K562 (cell line): ENCODE measurements around the gene RASIP1. TPM values are rescaled to one million over a fixed set of nuclear protein-coding genes. Genes with fewer than 3 reads are reported as not detected.

ENCODE experiments used
- CCNT2 ChIP-seq: IDR thresholded peaks from 2 replicates; pipeline ENCODE4 v1.6.1; 2011; ENCODE audit warnings: borderline replicate concordance, low read depth, mild to moderate bottlenecking, moderate library complexity, mixed read lengths, low read length; ENCODE audit not compliant: insufficient read length; ENCODE audit errors: extremely low read depth
- GABPB1 ChIP-seq: sonication (generic); formaldehyde crosslinking; IDR thresholded peaks from 2 replicates; pipeline ENCODE4 v1.8.0; 2022; ENCODE audit warnings: mild to moderate bottlenecking, missing genetic modification reagents
- ILF3 ChIP-seq: fragments of 450-650 bp; IDR thresholded peaks from 2 replicates; pipeline ENCODE4 v1.6.1; 2018; ENCODE audit warnings: antibody characterized with exemption, mild to moderate bottlenecking, moderate library complexity, borderline replicate concordance
- JUND ChIP-seq, 2 experiments: IDR thresholded peaks; 2 replicates in 1 of 2; 3 replicates in 1 of 2; pipeline ENCODE4 v1.6.1; 2011; ENCODE audit warnings: borderline replicate concordance in 2 of 2, low read depth in 2 of 2, low read length in 2 of 2, improper control_type of control experiment in 1 of 2, missing biosample characterization in 1 of 2, missing genetic modification characterization in 1 of 2, missing genetic modification reagents in 1 of 2
- KAT2B ChIP-seq: IDR thresholded peaks from one replicate; pipeline ENCODE4 v1.6.1; 2012; ENCODE audit warnings: low read depth, mild to moderate bottlenecking, control low read depth, inconsistent platforms, low read length, moderate library complexity
- MAFF ChIP-seq: IDR thresholded peaks from 2 replicates; pipeline ENCODE4 v1.6.1; 2012; ENCODE audit warnings: low read length, improper control_type of control experiment
- NCOR1 ChIP-seq: fragments of 450-650 bp; IDR thresholded peaks from 2 replicates; pipeline ENCODE4 v1.6.1; 2016; ENCODE audit warnings: mild to moderate bottlenecking, moderate library complexity
- NR3C1 ChIP-seq: sonication (generic); formaldehyde crosslinking; IDR thresholded peaks from 2 replicates; pipeline ENCODE4 v1.8.1; 2022; ENCODE audit warnings: missing genetic modification reagents
- PHF21A ChIP-seq: fragments of 450-650 bp; IDR thresholded peaks from 2 replicates; pipeline ENCODE4 v1.6.1; 2017; ENCODE audit warnings: low read depth, borderline replicate concordance
- SMAD1 ChIP-seq: fragments of 150-350 bp; IDR thresholded peaks from 2 replicates; pipeline ENCODE4 v1.6.1; 2014; ENCODE audit warnings: low read length, low read depth; ENCODE audit not compliant: partially characterized antibody
- SP2 ChIP-seq: IDR thresholded peaks from 2 replicates; pipeline ENCODE4 v1.6.1; 2011; ENCODE audit warnings: mild to moderate bottlenecking, low read depth, low read length, moderate library complexity; ENCODE audit not compliant: poor library complexity, severe bottlenecking; ENCODE audit errors: extremely low read depth
- ZBTB7A ChIP-seq: IDR thresholded peaks from 2 replicates; pipeline ENCODE4 v1.6.1; 2011; ENCODE audit warnings: low read depth, mild to moderate bottlenecking, low read length, moderate library complexity, borderline replicate concordance; ENCODE audit not compliant: control insufficient read depth
- ZNF140 ChIP-seq: fragments of 250-450 bp; sonication (Bioruptor Pico); IDR thresholded peaks from 2 replicates; pipeline ENCODE4 v1.8.0; 2021; ENCODE audit warnings: moderate library complexity, mild to moderate bottlenecking, inconsistent platforms
- ZNF280B ChIP-seq: fragments of 250-450 bp; sonication (Bioruptor Pico); IDR thresholded peaks from 2 replicates; pipeline ENCODE4 v1.5.1; 2021; ENCODE audit warnings: mild to moderate bottlenecking
- ZNF354B ChIP-seq: fragments of 250-450 bp; sonication (Bioruptor Pico); IDR thresholded peaks from 2 replicates; pipeline ENCODE4 v1.4.0; 2020
- ZNF436 ChIP-seq: fragments of 250-450, 450-650 bp; sonication (Bioruptor Pico); formaldehyde crosslinking; IDR thresholded peaks from 2 replicates; pipeline ENCODE4 v1.7.0; 2020; ENCODE audit warnings: mild to moderate bottlenecking
- polyA plus RNA-seq, 8 experiments: library from polyadenylated mRNA; depleted of rRNA in 4 of 8; stranded (reverse) in 5 of 8; unstranded in 3 of 8; fragments of >200 nt; fragmentation: Nextera tagmentation in 2 of 8; fragmentation: Illumina TruSeq in 1 of 8; extraction: Ambion mirVana in 2 of 8; extraction: Trizol in 1 of 8; gene quantifications; 2 replicates each; pipeline versions ENCODE4 v1.2.1 to v1.2.3, GENCODE V29; 2011 to 2014; ENCODE audit warnings: inconsistent platforms in 1 of 8, missing spikeins in 1 of 8
- total RNA-seq, 7 experiments: library from RNA; depleted of rRNA in 6 of 7; stranded (reverse); fragments of >200 nt in 6 of 7; fragmentation: Illumina TruSeq in 2 of 7; extraction: Trizol in 2 of 7; gene quantifications; 2 replicates each; pipeline versions ENCODE4 v1.2.1 to v1.2.3, GENCODE V29; 2011 to 2021; ENCODE audit warnings: low replicate concordance in 1 of 7
- TF ChIP-seq, protein P1 (sequence below), 3 experiments: fragments of 200-800 bp in 1 of 3; fragments of 250-450 bp in 1 of 3; fragments of 450-650 bp in 1 of 3; sonication (Bioruptor Pico) in 1 of 3; sonication (Bioruptor generic) in 1 of 3; formaldehyde crosslinking in 1 of 3; IDR thresholded peaks; 2 replicates each; pipeline versions ENCODE4 v1.6.1 to v1.8.0; 2016 to 2022; ENCODE audit warnings: mild to moderate bottlenecking in 2 of 3, missing genetic modification characterization in 2 of 3, missing compliant biosample characterization in 1 of 3, moderate library complexity in 1 of 3
- TF ChIP-seq, protein P2 (sequence below), 2 experiments: IDR thresholded peaks; 2 replicates each; pipeline ENCODE4 v1.6.1; 2011; ENCODE audit warnings: borderline replicate concordance in 1 of 2, control low read depth in 1 of 2, low read depth in 1 of 2, low read length in 1 of 2, mild to moderate bottlenecking in 1 of 2, mixed read lengths in 1 of 2, moderate library complexity in 1 of 2; ENCODE audit not compliant: insufficient read depth in 1 of 2, insufficient read length in 1 of 2, poor library complexity in 1 of 2, severe bottlenecking in 1 of 2; ENCODE audit errors: extremely low read depth in 1 of 2
- TF ChIP-seq, protein P3 (sequence below): fragments of 250-450 bp; sonication (Bioruptor Pico); IDR thresholded peaks from 2 replicates; pipeline ENCODE4 v1.5.0; 2021

RASIP1 gene
- total and polyA plus RNA-seq, 9 of the 15 experiments (the other 6 are each of a cell fraction or from before 2014, with no cell fraction given): 0.20 to 4.7 (median 1.5) TPM

DNA sequence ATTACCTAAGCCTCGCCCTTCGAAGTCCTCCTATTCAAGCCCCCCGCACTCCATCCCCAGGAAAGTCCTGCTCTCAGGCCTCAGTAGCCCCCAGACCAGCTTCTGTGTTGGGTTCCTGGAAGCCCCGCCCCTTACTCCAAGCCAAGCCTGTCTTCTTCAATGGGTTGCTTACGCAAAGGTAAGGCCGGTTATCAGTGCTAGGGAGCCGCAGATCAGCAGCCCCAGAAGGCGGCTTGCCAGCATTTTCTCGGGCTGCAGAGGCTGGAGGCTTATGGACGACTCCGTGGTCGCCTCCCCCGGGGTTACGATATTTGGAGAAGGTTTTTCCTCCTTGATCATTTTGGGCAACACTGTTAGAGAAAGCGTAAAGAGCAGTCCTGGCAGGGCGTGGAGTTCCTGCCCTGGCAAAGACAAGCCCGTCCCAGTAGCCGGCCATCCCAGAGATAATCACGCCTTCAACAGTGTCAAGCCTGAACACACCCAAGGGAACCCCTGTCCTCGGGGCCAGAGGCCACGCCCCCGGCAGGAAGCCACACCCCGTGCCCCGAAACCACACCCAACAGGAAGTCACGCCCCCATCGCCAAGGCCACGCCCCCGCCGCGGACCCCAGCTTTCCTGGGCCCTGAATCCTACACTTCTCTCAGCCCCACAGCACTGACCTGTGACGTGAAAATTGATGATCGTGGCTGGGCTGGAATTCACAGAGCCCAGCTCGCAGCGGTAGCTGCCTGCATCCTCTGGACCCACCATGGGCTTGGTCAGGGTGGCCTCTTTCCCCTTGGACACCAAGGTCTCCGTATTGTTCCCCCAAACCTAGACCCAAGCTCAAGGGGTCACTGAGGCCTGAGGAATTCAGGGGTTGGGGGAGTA is 954 bp upstream of the RASIP1 start (continued):
- TF ChIP-seq CCNT2 (no peak), KAT2B (no peak), NCOR1 (no peak), MAFF (no peak), GABPB1 (CRISPR knock-in tag) (0 out of 2 replicates have a peak, but pooled peaks have one; percentile 36), NR3C1 (CRISPR knock-in tag) (no peak), ZNF140 (CRISPR knock-in tag) (no peak), SMAD1 (no peak), PHF21A (no peak), JUND (IDR thresholded peaks at IDR 0.05; ENCODE audit: borderline replicate concordance, low read depth, low read length) (peak; percentile 8; the same call in 1 of the 2 replicates), JUND (tag; IDR thresholded peaks at IDR 0.05; ENCODE audit: borderline replicate concordance, low read depth, low read length) (no peak), ZBTB7A (peak; percentile 76), ZNF280B (no peak), ZNF354B (CRISPR knock-in tag) (no peak), ZNF436 (CRISPR knock-in tag) (no peak), SP2 (no peak), ILF3 (no peak)
- TF ChIP-seq, protein P1, sequence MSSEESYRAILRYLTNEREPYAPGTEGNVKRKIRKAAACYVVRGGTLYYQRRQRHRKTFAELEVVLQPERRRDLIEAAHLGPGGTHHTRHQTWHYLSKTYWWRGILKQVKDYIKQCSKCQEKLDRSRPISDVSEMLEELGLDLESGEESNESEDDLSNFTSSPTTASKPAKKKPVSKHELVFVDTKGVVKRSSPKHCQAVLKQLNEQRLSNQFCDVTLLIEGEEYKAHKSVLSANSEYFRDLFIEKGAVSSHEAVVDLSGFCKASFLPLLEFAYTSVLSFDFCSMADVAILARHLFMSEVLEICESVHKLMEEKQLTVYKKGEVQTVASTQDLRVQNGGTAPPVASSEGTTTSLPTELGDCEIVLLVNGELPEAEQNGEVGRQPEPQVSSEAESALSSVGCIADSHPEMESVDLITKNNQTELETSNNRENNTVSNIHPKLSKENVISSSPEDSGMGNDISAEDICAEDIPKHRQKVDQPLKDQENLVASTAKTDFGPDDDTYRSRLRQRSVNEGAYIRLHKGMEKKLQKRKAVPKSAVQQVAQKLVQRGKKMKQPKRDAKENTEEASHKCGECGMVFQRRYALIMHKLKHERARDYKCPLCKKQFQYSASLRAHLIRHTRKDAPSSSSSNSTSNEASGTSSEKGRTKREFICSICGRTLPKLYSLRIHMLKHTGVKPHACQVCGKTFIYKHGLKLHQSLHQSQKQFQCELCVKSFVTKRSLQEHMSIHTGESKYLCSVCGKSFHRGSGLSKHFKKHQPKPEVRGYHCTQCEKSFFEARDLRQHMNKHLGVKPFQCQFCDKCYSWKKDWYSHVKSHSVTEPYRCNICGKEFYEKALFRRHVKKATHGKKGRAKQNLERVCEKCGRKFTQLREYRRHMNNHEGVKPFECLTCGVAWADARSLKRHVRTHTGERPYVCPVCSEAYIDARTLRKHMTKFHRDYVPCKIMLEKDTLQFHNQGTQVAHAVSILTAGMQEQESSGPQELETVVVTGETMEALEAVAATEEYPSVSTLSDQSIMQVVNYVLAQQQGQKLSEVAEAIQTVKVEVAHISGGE (CRISPR knock-in tag; IDR thresholded peaks at IDR 0.05): no peak
- TF ChIP-seq, protein P2, sequence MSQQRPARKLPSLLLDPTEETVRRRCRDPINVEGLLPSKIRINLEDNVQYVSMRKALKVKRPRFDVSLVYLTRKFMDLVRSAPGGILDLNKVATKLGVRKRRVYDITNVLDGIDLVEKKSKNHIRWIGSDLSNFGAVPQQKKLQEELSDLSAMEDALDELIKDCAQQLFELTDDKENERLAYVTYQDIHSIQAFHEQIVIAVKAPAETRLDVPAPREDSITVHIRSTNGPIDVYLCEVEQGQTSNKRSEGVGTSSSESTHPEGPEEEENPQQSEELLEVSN (IDR thresholded peaks at IDR 0.05; ENCODE audit: borderline replicate concordance in 1 of 2, extremely low read depth in 1 of 2, insufficient read depth in 1 of 2, insufficient read length in 1 of 2, low read depth in 1 of 2, low read length in 1 of 2, poor library complexity in 1 of 2, severe bottlenecking in 1 of 2): peak in 1 of 2 experiments; percentile 14
- TF ChIP-seq, protein P3, sequence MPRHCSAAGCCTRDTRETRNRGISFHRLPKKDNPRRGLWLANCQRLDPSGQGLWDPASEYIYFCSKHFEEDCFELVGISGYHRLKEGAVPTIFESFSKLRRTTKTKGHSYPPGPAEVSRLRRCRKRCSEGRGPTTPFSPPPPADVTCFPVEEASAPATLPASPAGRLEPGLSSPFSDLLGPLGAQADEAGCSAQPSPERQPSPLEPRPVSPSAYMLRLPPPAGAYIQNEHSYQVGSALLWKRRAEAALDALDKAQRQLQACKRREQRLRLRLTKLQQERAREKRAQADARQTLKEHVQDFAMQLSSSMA (CRISPR knock-in tag): no peak
